Measurements from ENCODE around the gene RC3H2. TPM values are rescaled to one million over a fixed set of nuclear protein-coding genes. Genes with fewer than 3 reads are reported as not detected.

The RC3H2 gene
- total RNA-seq, 2 experiments from 2014 or later = 45.0 to 73.7 TPM

DNA sequence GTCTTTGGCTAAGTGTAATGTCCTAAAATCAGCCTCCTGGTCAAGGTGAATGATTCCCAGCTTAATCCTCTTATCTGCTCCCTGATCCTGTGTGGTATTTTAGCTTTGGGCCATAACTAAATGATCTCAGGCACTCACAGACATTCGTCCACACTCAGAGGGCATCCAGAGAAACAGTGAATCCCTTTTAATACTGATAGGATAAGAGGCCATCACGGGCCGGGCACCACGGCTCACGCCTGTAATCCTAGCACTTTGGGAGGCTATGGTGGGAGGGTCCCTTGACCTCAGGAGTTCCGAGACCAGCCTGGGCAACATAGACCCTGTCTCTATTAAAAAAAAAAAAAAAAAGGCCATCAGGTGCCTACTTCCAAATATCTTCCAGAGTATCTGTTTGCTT is 83.1 kb downstream of the RC3H2 start:
- CTCF ChIA-PET (ENCODE audit: unreplicated experiment) = no interaction called here
- no TSS peak for BruUV-seq (replicated peaks)
- POLR2A ChIA-PET = interaction anchor here (0.6 kb wide), 1 partner anchor 645 kb away, joined by 3 read pairs; no protein-coding TSS in a partner anchor
- Histone ChIP-seq H3K4me1 (ENCODE audit: insufficient read depth, low read length, poor library complexity, severe bottlenecking) (peaks cover 11% of the 10 kb centered on the region), H3K4me2 (ENCODE audit: low read length) (no peak overlapping the region), H3K9me3 (ENCODE audit: low read length) (no peaks in the 10 kb centered on the region), H2AFZ (ENCODE audit: low read length) (no peak overlapping the region), H3K79me2 (ENCODE audit: insufficient read depth, low read depth, low read length) (peaks cover 28% of the 10 kb centered on the region), H4K20me1 (ENCODE audit: insufficient read depth, low read length) (no peaks in the 10 kb centered on the region), H3K36me3 (ENCODE audit: insufficient read depth, low read length) (peaks cover 78% of the 10 kb centered on the region), H3K4me3 (ENCODE audit: low read depth, low read length, poor library complexity, severe bottlenecking) (no peak overlapping the region), H3K27ac (ENCODE audit: low read depth, low read length, poor library complexity, severe bottlenecking) (no peak overlapping the region), H3K9me2 (ENCODE audit: insufficient read depth, low read length) (no peaks in the 10 kb centered on the region)
- TF ChIP-seq, protein P1, sequence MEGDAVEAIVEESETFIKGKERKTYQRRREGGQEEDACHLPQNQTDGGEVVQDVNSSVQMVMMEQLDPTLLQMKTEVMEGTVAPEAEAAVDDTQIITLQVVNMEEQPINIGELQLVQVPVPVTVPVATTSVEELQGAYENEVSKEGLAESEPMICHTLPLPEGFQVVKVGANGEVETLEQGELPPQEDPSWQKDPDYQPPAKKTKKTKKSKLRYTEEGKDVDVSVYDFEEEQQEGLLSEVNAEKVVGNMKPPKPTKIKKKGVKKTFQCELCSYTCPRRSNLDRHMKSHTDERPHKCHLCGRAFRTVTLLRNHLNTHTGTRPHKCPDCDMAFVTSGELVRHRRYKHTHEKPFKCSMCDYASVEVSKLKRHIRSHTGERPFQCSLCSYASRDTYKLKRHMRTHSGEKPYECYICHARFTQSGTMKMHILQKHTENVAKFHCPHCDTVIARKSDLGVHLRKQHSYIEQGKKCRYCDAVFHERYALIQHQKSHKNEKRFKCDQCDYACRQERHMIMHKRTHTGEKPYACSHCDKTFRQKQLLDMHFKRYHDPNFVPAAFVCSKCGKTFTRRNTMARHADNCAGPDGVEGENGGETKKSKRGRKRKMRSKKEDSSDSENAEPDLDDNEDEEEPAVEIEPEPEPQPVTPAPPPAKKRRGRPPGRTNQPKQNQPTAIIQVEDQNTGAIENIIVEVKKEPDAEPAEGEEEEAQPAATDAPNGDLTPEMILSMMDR (conservative IDR thresholded peaks at IDR 0.05; ENCODE audit: low read length) = no peak
- no peak for TF ChIP-seq EZH2phosphoT487 (IDR thresholded peaks at IDR 0.05; ENCODE audit: borderline replicate concordance, low read depth, low read length)
- intact Hi-C loops (cut with micrococcal nuclease; ENCODE audit: unreplicated experiment) = loop anchor here (10.0 kb wide), 1 partner anchor 523 kb away; no protein-coding TSS in a partner anchor
- DNase-seq (ENCODE audit: low spot score) = no peak

DNA sequence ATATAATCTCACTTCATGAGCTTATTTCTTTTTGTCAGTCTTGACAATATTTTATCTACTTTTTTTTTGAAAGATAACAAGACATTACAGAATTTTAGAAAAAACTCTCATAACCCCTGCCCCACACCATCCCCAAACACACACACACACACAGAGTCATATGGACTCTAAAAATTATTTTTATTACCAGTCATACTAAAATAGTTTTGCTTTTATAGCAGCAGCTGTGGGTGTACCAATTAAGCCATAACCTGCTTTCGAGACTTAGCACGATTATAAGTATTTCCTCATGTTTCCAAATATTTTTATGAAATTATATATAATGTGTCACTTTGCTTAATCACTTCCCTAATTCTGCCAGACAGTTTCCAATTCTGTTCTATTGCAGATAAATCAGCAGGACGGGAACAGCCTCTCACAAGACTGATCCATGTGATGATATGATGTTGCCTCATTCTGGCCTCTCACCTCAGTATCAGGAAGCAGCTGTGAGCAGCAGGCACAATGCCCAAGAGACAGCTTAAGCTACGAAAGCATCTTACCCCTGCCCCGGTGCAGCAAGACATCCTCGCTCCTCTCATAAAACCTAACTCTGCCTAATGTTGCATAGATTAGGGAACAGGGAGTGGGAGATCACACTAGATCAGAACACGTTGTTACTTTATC is 83.7 kb downstream of the RC3H2 start:
- intact Hi-C loops (cut with micrococcal nuclease; ENCODE audit: unreplicated experiment) = loop anchor here (10.0 kb wide), 1 partner anchor 523 kb away; no protein-coding TSS in a partner anchor
- H3K4me1 ChIP-seq (ENCODE audit: insufficient read depth, low read length, poor library complexity, severe bottlenecking) = peaks cover 5% of the 10 kb centered on the region
- H3K4me3 ChIP-seq (ENCODE audit: low read depth, low read length, poor library complexity, severe bottlenecking) = no peak overlapping the region
- H3K79me2 ChIP-seq (ENCODE audit: insufficient read depth, low read depth, low read length) = peaks cover 22% of the 10 kb centered on the region; the same call in 1 of the 2 replicates
- no peaks in the 10 kb centered on the region for H3K9me3 ChIP-seq (ENCODE audit: low read length)
- H3K36me3 ChIP-seq (ENCODE audit: insufficient read depth, low read length) = peaks cover 85% of the 10 kb centered on the region
- BruUV-seq (replicated peaks) = no TSS peak
- CTCF ChIA-PET (ENCODE audit: unreplicated experiment) = no interaction called here
- TF ChIP-seq, protein P1 (conservative IDR thresholded peaks at IDR 0.05; ENCODE audit: low read length) = no peak
- TF ChIP-seq EZH2phosphoT487 (IDR thresholded peaks at IDR 0.05; ENCODE audit: borderline replicate concordance, low read depth, low read length) = no peak
- no peaks in the 10 kb centered on the region for H4K20me1 ChIP-seq (ENCODE audit: insufficient read depth, low read length)
- no peak overlapping the region for H2AFZ ChIP-seq (ENCODE audit: low read length)
- no peaks in the 10 kb centered on the region for H3K9me2 ChIP-seq (ENCODE audit: insufficient read depth, low read length)
- H3K27ac ChIP-seq (ENCODE audit: low read depth, low read length, poor library complexity, severe bottlenecking) = no peak overlapping the region
- POLR2A ChIA-PET = interaction anchor here (0.6 to 1.1 kb wide), 2 partner anchors 126 to 293 kb away, joined by 3 read pairs; no protein-coding TSS in a partner anchor
- H3K4me2 ChIP-seq (ENCODE audit: low read length) = no peak overlapping the region
- DNase-seq (ENCODE audit: low spot score) = no peak

DNA sequence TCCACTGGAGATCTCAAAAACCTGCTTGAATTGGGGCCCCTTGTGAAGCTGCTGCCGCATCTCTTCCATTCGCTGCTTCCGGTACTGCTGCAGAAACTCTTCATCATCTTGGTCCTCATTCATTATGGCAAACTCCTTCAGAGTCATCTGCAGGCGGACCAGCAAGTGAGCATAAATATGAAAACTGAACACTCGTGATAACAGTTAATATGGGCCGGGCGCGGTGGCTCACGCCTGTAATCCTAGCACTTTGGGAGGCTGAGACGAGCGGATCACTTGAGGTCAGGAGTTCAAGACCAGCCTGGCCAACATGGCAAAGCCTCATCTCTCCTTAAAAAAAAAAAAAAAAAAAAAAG is 84.7 kb downstream of the RC3H2 start:
- Histone ChIP-seq H3K36me3 (ENCODE audit: insufficient read depth, low read length) (peaks cover 80% of the 10 kb centered on the region), H3K4me1 (ENCODE audit: insufficient read depth, low read length, poor library complexity, severe bottlenecking) (no peaks in the 10 kb centered on the region), H3K79me2 (ENCODE audit: insufficient read depth, low read depth, low read length) (peaks cover 13% of the 10 kb centered on the region; the same call in 1 of the 2 replicates), H3K27ac (ENCODE audit: low read depth, low read length, poor library complexity, severe bottlenecking) (no peak overlapping the region), H3K9me2 (ENCODE audit: insufficient read depth, low read length) (no peaks in the 10 kb centered on the region), H4K20me1 (ENCODE audit: insufficient read depth, low read length) (no peaks in the 10 kb centered on the region), H2AFZ (ENCODE audit: low read length) (no peak overlapping the region), H3K9me3 (ENCODE audit: low read length) (no peaks in the 10 kb centered on the region), H3K4me3 (ENCODE audit: low read depth, low read length, poor library complexity, severe bottlenecking) (no peak overlapping the region), H3K4me2 (ENCODE audit: low read length) (no peak overlapping the region)
- BruUV-seq (replicated peaks) = no TSS peak
- CTCF ChIA-PET (ENCODE audit: unreplicated experiment) = no interaction called here
- POLR2A ChIA-PET = interaction anchor here (0.6 to 1.1 kb wide), 4 partner anchors 9 to 292 kb away, joined by 3 read pairs; no protein-coding TSS in a partner anchor
- TF ChIP-seq EZH2phosphoT487 (IDR thresholded peaks at IDR 0.05; ENCODE audit: borderline replicate concordance, low read depth, low read length) = no peak
- TF ChIP-seq, protein P1 (conservative IDR thresholded peaks at IDR 0.05; ENCODE audit: low read length) = no peak
- intact Hi-C loops (cut with micrococcal nuclease; ENCODE audit: unreplicated experiment) = loop anchor here (10.0 kb wide), 1 partner anchor 524 kb away; no protein-coding TSS in a partner anchor
- DNase-seq (ENCODE audit: low spot score) = no peak

Measured in OCI-LY7 (cell line).